ENCODE results near the gene DLL4.

GRCh38 chr15:40889112-40889511 is 40.0 kb upstream of the DLL4 start:
- no peak for TF ChIP-seq LEF1 (IDR thresholded peaks at IDR 0.05; ENCODE audit: borderline replicate concordance)
- no peak for TF ChIP-seq BHLHE40 (IDR thresholded peaks at IDR 0.05; ENCODE audit: borderline replicate concordance)
- TF ChIP-seq SP1 (IDR thresholded peaks at IDR 0.05), result no peak
- no peak for TF ChIP-seq TARDBP (IDR thresholded peaks at IDR 0.05)
- no peak for TF ChIP-seq FOXK2 (IDR thresholded peaks at IDR 0.05)
- no peak for TF ChIP-seq FOXA1 (IDR thresholded peaks at IDR 0.05)
- TF ChIP-seq ELF4 (IDR thresholded peaks at IDR 0.05), result no peak
